B cell (primary cell): ENCODE measurements around the gene SERPINC1. TPM values are rescaled to one million over a fixed set of nuclear protein-coding genes. Genes with fewer than 3 reads are reported as not detected.
A peak's percentile ranks its signal among the peaks of the same experiment; 100 is the strongest.

Experiments
- ATAC-seq: fragments of 200-7000 bp; cut with Tn5 transposase; one replicate; pipeline ENCODE4 v1.10.0; 2021; ENCODE audit warnings: low read depth, mild to moderate bottlenecking, moderate number of reproducible peaks, moderate library complexity
- CTCF ChIA-PET: fragments of 350-600 bp; sonication (Branson Sonifier 250); formaldehyde crosslinking; loops from one replicate; lab custom pipeline; 2021; ENCODE audit warnings: antibody characterized with exemption, inconsistent platforms; lab: Charles Lee
- POLR2A ChIA-PET: fragments of 350-600 bp; sonication (Branson Sonifier 250); formaldehyde crosslinking; loops from one replicate; lab custom pipeline; 2021; ENCODE audit warnings: antibody characterized with exemption; lab: Charles Lee
- DNase-seq: peaks from one replicate; pipeline ENCODE4 v3.0.0; 2013
- H2AFZ ChIP-seq: 2 replicates; pipeline ENCODE4 v1.6.1; 2012; ENCODE audit warnings: mild to moderate bottlenecking, low read depth, low read length; ENCODE audit not compliant: insufficient read depth, poor library complexity, severe bottlenecking
- H3K27ac ChIP-seq, 2 donors: 1 replicate in 1 of 2; 2 replicates in 1 of 2; pipeline ENCODE4 v1.5.1; 2012 to 2013; ENCODE audit warnings: low read length in 2 of 2, mild to moderate bottlenecking in 2 of 2, moderate library complexity in 1 of 2
- H3K27me3 ChIP-seq, 4 experiments: fragments of 200-600 bp in 1 of 4; sonication (generic) in 1 of 4; replicated peaks in 1 of 4; 1 replicate in 2 of 4; 2 replicates in 2 of 4; pipeline versions ENCODE4 v1.6.1 to v1.7.0; 2013 to 2016; ENCODE audit warnings: low read length in 3 of 4, mild to moderate bottlenecking in 2 of 4, mixed read lengths in 1 of 4, moderate library complexity in 1 of 4; ENCODE audit not compliant: insufficient read depth in 4 of 4, control insufficient read depth in 3 of 4; ENCODE audit errors: control extremely low read depth in 1 of 4
- H3K36me3 ChIP-seq, 2 experiments: replicated peaks in 1 of 2; 1 replicate in 1 of 2; 2 replicates in 1 of 2; pipeline versions ENCODE4 v1.6.1 to v1.7.1; 2013; ENCODE audit warnings: low read length in 1 of 2; ENCODE audit not compliant: insufficient read depth in 2 of 2, control insufficient read depth in 1 of 2; ENCODE audit errors: control extremely low read depth in 1 of 2, extremely low read depth in 1 of 2
- H3K4me1 ChIP-seq, 2 donors: fragments of 200-600 bp in 1 of 2; sonication (generic) in 1 of 2; 1 replicate in 1 of 2; 2 replicates in 1 of 2; pipeline versions ENCODE4 v1.5.1 to v1.6.1; 2013 to 2017; ENCODE audit warnings: low read length in 2 of 2; ENCODE audit not compliant: control insufficient read depth in 2 of 2, insufficient read depth in 2 of 2
- H3K4me2 ChIP-seq: replicated peaks from 2 replicates; pipeline ENCODE3; 2012; ENCODE audit warnings: mild to moderate bottlenecking, low read depth, low read length; ENCODE audit not compliant: poor library complexity, severe bottlenecking
- H3K4me3 ChIP-seq, 5 experiments: fragments of 200-600 bp in 1 of 5; sonication (generic) in 1 of 5; 1 replicate in 3 of 5; 2 replicates in 2 of 5; pipeline versions ENCODE4 v1.5.1 to v1.7.0; 2011 to 2016; ENCODE audit warnings: low read length in 4 of 5, mild to moderate bottlenecking in 4 of 5, low read depth in 2 of 5, control low read depth in 1 of 5, moderate library complexity in 1 of 5; ENCODE audit not compliant: insufficient read depth in 1 of 5; ENCODE audit errors: control extremely low read depth in 1 of 5, extremely low read depth in 1 of 5
- H3K79me2 ChIP-seq: fragments of 200-600 bp; sonication (generic); one replicate; pipeline ENCODE4 v1.6.0; 2016; ENCODE audit warnings: low read length; ENCODE audit not compliant: control insufficient read depth, insufficient read depth
- H3K9ac ChIP-seq: fragments of 200-600 bp; sonication (generic); 2 replicates; pipeline ENCODE4 v1.6.1; 2017; ENCODE audit warnings: mild to moderate bottlenecking, low read length, moderate library complexity
- H3K9me3 ChIP-seq, 3 donors: one replicate each; pipeline versions ENCODE4 v1.6.1 to v1.7.1; 2013; ENCODE audit warnings: low read length in 2 of 3; ENCODE audit not compliant: control insufficient read depth in 2 of 3, insufficient read depth in 1 of 3; ENCODE audit errors: control extremely low read depth in 1 of 3
- H4K20me1 ChIP-seq: 2 replicates; pipeline ENCODE4 v1.6.0; 2012; ENCODE audit warnings: mild to moderate bottlenecking, low read length; ENCODE audit not compliant: insufficient read depth, control insufficient read depth, poor library complexity, severe bottlenecking
- H3K27ac Mint-ChIP-seq: one replicate; pipeline ENCODE4 v1.8.0; 2021; ENCODE audit warnings: mixed read lengths
- H3K27me3 Mint-ChIP-seq: one replicate; pipeline ENCODE4 v1.8.0; 2021; ENCODE audit warnings: mixed read lengths
- H3K4me1 Mint-ChIP-seq: one replicate; pipeline ENCODE4 v1.8.0; 2021; ENCODE audit warnings: mixed read lengths
- H3K4me3 Mint-ChIP-seq: one replicate; pipeline ENCODE4 v1.8.0; 2021; ENCODE audit warnings: mixed read lengths
- H3K9me3 Mint-ChIP-seq: one replicate; pipeline ENCODE4 v1.8.0; 2022; ENCODE audit warnings: mixed read lengths; ENCODE audit not compliant: insufficient read depth
- CTCF ChIP-seq: fragments of 200-600 bp; IDR thresholded peaks from one replicate; pipeline ENCODE4 v1.8.0; 2022; ENCODE audit warnings: antibody characterized with exemption, mild to moderate bottlenecking
- EZH2 ChIP-seq: IDR thresholded peaks from 2 replicates; pipeline ENCODE4 v1.6.1; 2012; ENCODE audit warnings: borderline replicate concordance, low read depth, mild to moderate bottlenecking, moderate library complexity, low read length; ENCODE audit not compliant: insufficient read depth, poor library complexity, severe bottlenecking
- WGBS: methylation state at CpG from one replicate; pipeline ENCODE4 v1.1.5; 2013; ENCODE audit warnings: missing lambda C conversion rate; ENCODE audit not compliant: insufficient coverage; 5-methylcytosine and 5-hydroxymethylcytosine counted together
- intact Hi-C: fragments of 100-400 bp; cut with micrococcal nuclease; formaldehyde crosslinking; loops from one replicate; pipeline ENCODE4 v1.10.0; 2022
- polyA plus RNA-seq: library from polyadenylated mRNA; depleted of rRNA; stranded (reverse); fragments of >200 nt; gene quantifications from 2 replicates; pipeline ENCODE4 v1.2.3, GENCODE V29; 2012
- total RNA-seq, 2 donors: library from RNA; stranded (reverse); fragments of 120-200 nt in 1 of 2; gene quantifications; 1 replicate in 1 of 2; 2 replicates in 1 of 2; pipeline versions ENCODE4 v1.2.3 to v1.2.4, GENCODE V29; 2013 to 2022

The SERPINC1 gene
- total and polyA plus RNA-seq, 2 donors (not counting 1 experiment from before 2014, with no cell fraction given), result 0.12 TPM; not detected in 1

GRCh38 chr1:173914366-173914871, 2.7 kb downstream of the SERPINC1 start:
- H3K9me3 ChIP-seq, result no peaks in the 10 kb centered on the region
- H3K27me3 ChIP-seq, result no peaks in the 10 kb centered on the region
- intact Hi-C loops, result no loop called here
- H4K20me1 ChIP-seq, result no peaks in the 10 kb centered on the region
- WGBS, result 91% methylated on average over 13 of the region's 13 CpGs
- CTCF ChIA-PET, result interaction anchor here (0.6 kb wide), 1 partner anchor 153 kb away, joined by 3 read pairs; no protein-coding TSS in a partner anchor
- H3K27me3 Mint-ChIP-seq, result no peaks in the 10 kb centered on the region
- TF ChIP-seq CTCF (peak; percentile 65), EZH2 (no peak)
- no peak overlapping the region for H3K4me3 Mint-ChIP-seq
- H3K9ac ChIP-seq, result no peak overlapping the region
- H3K4me1 Mint-ChIP-seq, result no peaks in the 10 kb centered on the region
- H3K27ac ChIP-seq, result no peak overlapping the region
- ATAC-seq (no peak), DNase-seq (peak; percentile 23)
- POLR2A ChIA-PET, result no interaction called here
- H3K4me3 ChIP-seq, result no peak overlapping the region
- no peaks in the 10 kb centered on the region for H3K36me3 ChIP-seq
- no peak overlapping the region for H3K27ac Mint-ChIP-seq
- H3K79me2 ChIP-seq, result no peaks in the 10 kb centered on the region
- H2AFZ ChIP-seq, result no peak overlapping the region
- no peak overlapping the region for H3K4me2 ChIP-seq
- H3K9me3 Mint-ChIP-seq, result peaks cover 2% of the 10 kb centered on the region
- H3K4me1 ChIP-seq, result no peaks in the 10 kb centered on the region

GRCh38 chr1:173913111-173913510, 4.0 kb downstream of the SERPINC1 start:
- Histone ChIP-seq H3K9me3 (no peaks in the 10 kb centered on the region), H3K4me2 (no peak overlapping the region), H3K27ac (no peak overlapping the region), H3K79me2 (no peaks in the 10 kb centered on the region), H3K27me3 (no peaks in the 10 kb centered on the region), H3K4me3 (no peak overlapping the region), H3K9ac (no peak overlapping the region), H3K4me1 (no peaks in the 10 kb centered on the region), H3K36me3 (no peaks in the 10 kb centered on the region), H4K20me1 (no peaks in the 10 kb centered on the region), H2AFZ (no peak overlapping the region)
- intact Hi-C loops, result no loop called here
- no peaks in the 10 kb centered on the region for H3K27me3 Mint-ChIP-seq
- TF ChIP-seq EZH2, result no peak
- no peak for TF ChIP-seq CTCF
- ATAC-seq (no peak), DNase-seq (no peak)
- no peaks in the 10 kb centered on the region for H3K4me1 Mint-ChIP-seq
- H3K9me3 Mint-ChIP-seq, result peaks cover 2% of the 10 kb centered on the region
- H3K4me3 Mint-ChIP-seq, result no peak overlapping the region
- H3K27ac Mint-ChIP-seq, result no peak overlapping the region
- ChIA-PET CTCF (no interaction called here), POLR2A (no interaction called here)
- WGBS, result 92% methylated on average over 3 of the region's 3 CpGs
